HCT116 (cell line): ENCODE results near the gene STXBP3. TPM values are rescaled to one million over a fixed set of nuclear protein-coding genes. Genes with fewer than 3 reads are reported as not detected.

Source experiments
- ATAC-seq: fragments of 200-7000 bp; cut with Tn5 transposase; 2 replicates; pipeline ENCODE4 v1.9.1; 2020; ENCODE audit warnings: mild to moderate bottlenecking, moderate library complexity
- BruUV-seq: library from RNA; stranded (reverse); fragments of 400-500 nt; replicated peaks from 2 replicates; lab custom pipeline; 2021; lab: Mats Ljungman, UMichigan
- CTCF ChIA-PET: fragments of 300-600 bp; sonication (Branson Sonifier 250); formaldehyde crosslinking; loops from one replicate; lab custom pipeline; 2021; ENCODE audit warnings: antibody characterized with exemption; lab: Charles Lee
- POLR2A ChIA-PET: fragments of 300-600, 350-600 bp; sonication (Branson Sonifier 250); formaldehyde crosslinking; loops from one replicate; lab custom pipeline; 2021; ENCODE audit warnings: antibody characterized with exemption; lab: Charles Lee
- RAD21 ChIA-PET, 2 experiments: fragments of 300-600 bp; sonication (Branson Sonifier 250); formaldehyde crosslinking; loops; one replicate each; lab custom pipeline; 2023; ENCODE audit warnings: low total read pairs in 2 of 2; ENCODE audit not compliant: uncharacterized antibody in 2 of 2, unreplicated experiment in 2 of 2, low non-redundant PET in 1 of 2; lab: Charles Lee
- DNase-seq: peaks from one replicate; pipeline ENCODE4 v3.0.0-alpha.2; 2010; ENCODE audit warnings: low read depth, low spot score
- H2AFZ ChIP-seq: fragments of 200-600 bp; shearing (Covaris generic), sonication (generic); 2 replicates; pipeline ENCODE4 v1.6.1; 2017; ENCODE audit warnings: low read depth, mixed run types, mixed read lengths, antibody characterized with exemption, low read length; ENCODE audit not compliant: poor library complexity, severe bottlenecking
- H3K27ac ChIP-seq: 2 replicates; pipeline ENCODE4 v1.5.1; 2012; ENCODE audit warnings: low read depth, low read length
- H3K27me3 ChIP-seq: fragments of 200-600 bp; sonication (generic); 2 replicates; pipeline ENCODE4 v1.6.1; 2016; ENCODE audit warnings: mixed run types, low read length, mixed read lengths; ENCODE audit not compliant: insufficient read depth
- H3K36me3 ChIP-seq, 2 experiments: fragments of 200-500 bp in 1 of 2; fragments of 200-600 bp in 1 of 2; sonication (Bioruptor generic) in 1 of 2; sonication (generic) in 1 of 2; 2 replicates each; pipeline versions ENCODE4 v1.5.1 to v1.6.1; 2014 to 2016; ENCODE audit warnings: low read length in 2 of 2, inconsistent platforms in 1 of 2, mixed read lengths in 1 of 2, mixed run types in 1 of 2; ENCODE audit not compliant: insufficient read depth in 2 of 2, control insufficient read depth in 1 of 2
- H3K4me1 ChIP-seq, 2 experiments: fragments of 200-600 bp in 1 of 2; sonication (generic) in 1 of 2; 2 replicates each; pipeline versions ENCODE4 v1.5.1 to v1.6.1; 2012 to 2017; ENCODE audit warnings: low read length in 2 of 2, inconsistent platforms in 1 of 2, mild to moderate bottlenecking in 1 of 2, mixed read lengths in 1 of 2, mixed run types in 1 of 2, moderate library complexity in 1 of 2; ENCODE audit not compliant: insufficient read depth in 2 of 2, control insufficient read depth in 1 of 2
- H3K4me2 ChIP-seq: fragments of 200-600 bp; sonication (generic); 2 replicates; pipeline ENCODE4 v1.6.1; 2017; ENCODE audit warnings: mixed run types, low read length, mixed read lengths
- H3K4me3 ChIP-seq, 2 experiments: fragments of 200-600 bp in 1 of 2; sonication (generic) in 1 of 2; replicated peaks in 1 of 2; 2 replicates each; pipeline ENCODE4 v1.5.1; 2011 to 2016; ENCODE audit warnings: low read length in 2 of 2, control low read depth in 1 of 2, low read depth in 1 of 2, mild to moderate bottlenecking in 1 of 2, mixed read lengths in 1 of 2, mixed run types in 1 of 2
- H3K79me2 ChIP-seq: fragments of 200-600 bp; sonication (generic); 2 replicates; pipeline ENCODE4 v1.6.1; 2017; ENCODE audit warnings: mild to moderate bottlenecking, mixed run types, low read length, moderate library complexity, mixed read lengths; ENCODE audit not compliant: insufficient read depth
- H3K9ac ChIP-seq: fragments of 200-600 bp; sonication (generic); 2 replicates; pipeline ENCODE4 v1.6.1; 2016; ENCODE audit warnings: low read length, mixed read lengths
- H3K9me2 ChIP-seq: fragments of 200-600 bp; sonication (generic), shearing (Covaris generic); 2 replicates; pipeline ENCODE4 v1.6.1; 2017; ENCODE audit warnings: mixed run types, mild to moderate bottlenecking, moderate library complexity; ENCODE audit not compliant: insufficient read depth
- H3K9me3 ChIP-seq, 2 experiments: fragments of 200-500 bp in 1 of 2; fragments of 200-600 bp in 1 of 2; sonication (Bioruptor generic) in 1 of 2; sonication (generic) in 1 of 2; 2 replicates each; pipeline ENCODE4 v1.6.1; 2014 to 2017; ENCODE audit warnings: low read length in 2 of 2, mixed read lengths in 2 of 2, inconsistent platforms in 1 of 2, low read depth in 1 of 2, mild to moderate bottlenecking in 1 of 2, mixed run types in 1 of 2, moderate library complexity in 1 of 2; ENCODE audit not compliant: control insufficient read depth in 1 of 2, insufficient read depth in 1 of 2
- H4K20me1 ChIP-seq: fragments of 200-600 bp; sonication (generic), shearing (Covaris generic); 2 replicates; pipeline ENCODE4 v1.6.1; 2017; ENCODE audit warnings: mixed run types, mild to moderate bottlenecking, moderate library complexity; ENCODE audit not compliant: insufficient read depth
- ATF3 ChIP-seq: IDR thresholded peaks from 2 replicates; pipeline ENCODE4 v1.6.1; 2012
- CBX3 ChIP-seq: IDR thresholded peaks from 2 replicates; pipeline ENCODE4 v1.6.1; 2012; ENCODE audit warnings: low read depth
- CTCF ChIP-seq, 3 experiments: fragments of 200-600 bp in 1 of 3; sonication (generic) in 1 of 3; IDR thresholded peaks in 2 of 3; conservative IDR thresholded peaks in 1 of 3; 2 replicates each; pipeline ENCODE4 v1.5.1; 2012 to 2017; ENCODE audit warnings: low read depth in 2 of 3, low read length in 2 of 3, antibody characterized with exemption in 1 of 3, borderline replicate concordance in 1 of 3, control low read depth in 1 of 3, mild to moderate bottlenecking in 1 of 3, mixed read lengths in 1 of 3, mixed run types in 1 of 3, moderate library complexity in 1 of 3; ENCODE audit not compliant: insufficient read depth in 1 of 3
- EGR1 ChIP-seq: IDR thresholded peaks from 2 replicates; pipeline ENCODE4 v1.6.1; 2012; ENCODE audit warnings: low read depth
- ELF1 ChIP-seq: IDR thresholded peaks from 2 replicates; pipeline ENCODE4 v1.6.1; 2012; ENCODE audit warnings: low read depth, borderline replicate concordance
- EZH2phosphoT487 ChIP-seq: fragments of 200-600 bp; IDR thresholded peaks from 2 replicates; pipeline ENCODE4 v1.6.1; 2018; ENCODE audit warnings: antibody characterized with exemption, borderline replicate concordance
- JUND ChIP-seq: IDR thresholded peaks from 2 replicates; pipeline ENCODE4 v1.6.1; 2012
- MAX ChIP-seq: IDR thresholded peaks from 2 replicates; pipeline ENCODE4 v1.6.1; 2012
- POLR2A ChIP-seq: IDR thresholded peaks from 2 replicates; pipeline ENCODE4 v1.7.0; 2011; ENCODE audit warnings: borderline replicate concordance; ENCODE audit not compliant: insufficient read depth, insufficient read length; ENCODE audit errors: extremely low read depth
- POLR2AphosphoS5 ChIP-seq: IDR thresholded peaks from 2 replicates; pipeline ENCODE4 v1.6.1; 2011; ENCODE audit warnings: mild to moderate bottlenecking, low read depth, low read length, moderate library complexity
- REST ChIP-seq: IDR thresholded peaks from 2 replicates; pipeline ENCODE4 v1.6.1; 2012; ENCODE audit warnings: low read depth
- SP1 ChIP-seq: IDR thresholded peaks from 2 replicates; pipeline ENCODE4 v1.6.1; 2012; ENCODE audit warnings: low read depth
- SRF ChIP-seq: IDR thresholded peaks from 2 replicates; pipeline ENCODE4 v1.6.1; 2012; ENCODE audit warnings: low read depth
- TCF7L2 ChIP-seq: IDR thresholded peaks from 2 replicates; pipeline ENCODE4 v1.7.0; 2011; ENCODE audit warnings: borderline replicate concordance, inconsistent platforms; ENCODE audit not compliant: insufficient read depth, insufficient read length; ENCODE audit errors: extremely low read depth
- YY1 ChIP-seq: IDR thresholded peaks from 2 replicates; pipeline ENCODE4 v1.6.1; 2011; ENCODE audit warnings: low read length, low read depth, moderate library complexity, mild to moderate bottlenecking; ENCODE audit not compliant: insufficient replicate concordance; ENCODE audit errors: extremely low read depth
- ZBTB33 ChIP-seq: IDR thresholded peaks from 2 replicates; pipeline ENCODE4 v1.6.1; 2011; ENCODE audit warnings: mild to moderate bottlenecking, low read length, moderate library complexity; ENCODE audit not compliant: insufficient replicate concordance; ENCODE audit errors: extremely low read depth
- ZNF274 ChIP-seq: fragments of 200-500 bp; sonication (Bioruptor generic); IDR thresholded peaks from 2 replicates; pipeline ENCODE4 v1.6.1; 2014; ENCODE audit warnings: mild to moderate bottlenecking, low read depth, low read length, inconsistent platforms
- intact Hi-C: fragments of 100-400 bp; cut with micrococcal nuclease; formaldehyde crosslinking; loops from 2 replicates; pipeline ENCODE4 v1.10.0; 2022
- total RNA-seq: library from RNA; stranded (reverse); gene quantifications from one replicate; pipeline ENCODE4 v1.2.1, GENCODE V29; 2021; ENCODE audit not compliant: unreplicated experiment

Gene STXBP3
- total RNA-seq, 1 experiment from 2014 or later, result 22.6 TPM

GRCh38 chr1:108808438-108808837 lies 62.0 kb downstream of the STXBP3 start:
- ATAC-seq (no peak), DNase-seq (no peak)
- RAD21 ChIA-PET, result no interaction called here
- H3K4me3 ChIP-seq, result no peak overlapping the region
- no peaks in the 10 kb centered on the region; a peak in 1 of 4 replicates for H3K36me3 ChIP-seq
- no peak overlapping the region for H3K4me2 ChIP-seq
- CTCF ChIA-PET, result no interaction called here
- H3K9ac ChIP-seq, result no peak overlapping the region
- intact Hi-C loops, result loop anchor here (5.0 kb wide), 1 partner anchor 36 kb away; no protein-coding TSS in a partner anchor
- no TSS peak for BruUV-seq
- H3K27ac ChIP-seq, result no peak overlapping the region
- no peaks in the 10 kb centered on the region for H3K79me2 ChIP-seq
- POLR2A ChIA-PET, result no interaction called here
- H3K9me3 ChIP-seq, result no peaks in the 10 kb centered on the region
- H2AFZ ChIP-seq, result no peak overlapping the region
- TF ChIP-seq POLR2A, result no peak
- TF ChIP-seq SP1, result no peak
- TF ChIP-seq MAX, result no peak
- no peak for TF ChIP-seq SRF
- no peak for TF ChIP-seq CTCF (IDR thresholded peaks at IDR 0.05 in 2 of 3, conservative IDR thresholded peaks at IDR 0.05 in 1 of 3; ENCODE audit: borderline replicate concordance in 1 of 3, insufficient read depth in 1 of 3, low read depth in 2 of 3, low read length in 2 of 3)
- TF ChIP-seq ZBTB33, result no peak
- no peak for TF ChIP-seq POLR2AphosphoS5
- no peak for TF ChIP-seq EGR1
- TF ChIP-seq YY1, result no peak
- TF ChIP-seq ELF1, result no peak
- no peak for TF ChIP-seq REST
- TF ChIP-seq EZH2phosphoT487, result no peak
- TF ChIP-seq CBX3, result no peak
- TF ChIP-seq ZNF274, result no peak
- no peak for TF ChIP-seq ATF3
- no peak for TF ChIP-seq TCF7L2
- no peak for TF ChIP-seq JUND
- no peaks in the 10 kb centered on the region for H3K4me1 ChIP-seq
- no peaks in the 10 kb centered on the region for H3K27me3 ChIP-seq
- no peaks in the 10 kb centered on the region for H3K9me2 ChIP-seq
- no peaks in the 10 kb centered on the region for H4K20me1 ChIP-seq
